ENCODE results near the gene LRRN4CL.
"Not testable (repeated sequence)": the region's sequence is repeated elsewhere in the genome, so short reads cannot be mapped to it uniquely, and the experiment has no call there.

LRRN4CL gene

DNA sequence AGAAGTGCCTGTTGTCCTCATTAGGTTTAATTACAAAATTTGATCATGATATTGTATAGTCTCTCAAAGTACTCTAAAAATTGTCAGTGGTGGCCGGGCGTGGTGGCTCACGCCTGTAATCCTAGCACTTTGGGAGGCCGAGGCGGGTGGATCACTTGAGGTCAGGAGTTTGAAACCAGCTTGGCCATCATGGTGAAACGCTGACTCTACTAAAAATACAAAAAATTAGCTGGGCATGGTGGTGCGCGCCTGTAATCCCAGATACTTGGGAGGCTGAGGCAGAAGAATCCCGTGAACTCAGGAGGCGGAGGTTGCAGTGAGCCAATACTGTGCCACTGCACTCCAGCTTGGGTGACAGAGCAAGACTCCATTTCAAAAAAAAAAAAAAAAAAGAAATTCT lies 13.9 kb downstream of the LRRN4CL start:
- DNase-seq (ENCODE audit: low read depth): not testable (repeated sequence)

DNA sequence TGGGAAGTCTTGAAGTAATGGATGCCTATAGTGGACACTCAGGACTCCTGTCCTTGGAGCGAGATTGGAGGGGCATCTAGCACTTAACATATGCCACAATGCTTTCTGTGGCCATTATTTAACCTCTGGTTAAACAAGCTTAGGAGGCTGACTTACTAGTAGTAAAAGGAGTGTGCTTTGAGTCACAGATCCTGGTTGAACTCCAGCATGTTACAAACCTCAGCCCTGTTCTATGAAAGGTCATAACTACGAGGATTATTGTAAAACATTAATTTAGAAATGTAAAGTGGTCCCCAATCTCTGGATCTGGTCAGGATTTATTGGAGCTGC lies 16.2 kb downstream of the LRRN4CL start:
- DNase-seq (ENCODE audit: low read depth): no peak

DNA sequence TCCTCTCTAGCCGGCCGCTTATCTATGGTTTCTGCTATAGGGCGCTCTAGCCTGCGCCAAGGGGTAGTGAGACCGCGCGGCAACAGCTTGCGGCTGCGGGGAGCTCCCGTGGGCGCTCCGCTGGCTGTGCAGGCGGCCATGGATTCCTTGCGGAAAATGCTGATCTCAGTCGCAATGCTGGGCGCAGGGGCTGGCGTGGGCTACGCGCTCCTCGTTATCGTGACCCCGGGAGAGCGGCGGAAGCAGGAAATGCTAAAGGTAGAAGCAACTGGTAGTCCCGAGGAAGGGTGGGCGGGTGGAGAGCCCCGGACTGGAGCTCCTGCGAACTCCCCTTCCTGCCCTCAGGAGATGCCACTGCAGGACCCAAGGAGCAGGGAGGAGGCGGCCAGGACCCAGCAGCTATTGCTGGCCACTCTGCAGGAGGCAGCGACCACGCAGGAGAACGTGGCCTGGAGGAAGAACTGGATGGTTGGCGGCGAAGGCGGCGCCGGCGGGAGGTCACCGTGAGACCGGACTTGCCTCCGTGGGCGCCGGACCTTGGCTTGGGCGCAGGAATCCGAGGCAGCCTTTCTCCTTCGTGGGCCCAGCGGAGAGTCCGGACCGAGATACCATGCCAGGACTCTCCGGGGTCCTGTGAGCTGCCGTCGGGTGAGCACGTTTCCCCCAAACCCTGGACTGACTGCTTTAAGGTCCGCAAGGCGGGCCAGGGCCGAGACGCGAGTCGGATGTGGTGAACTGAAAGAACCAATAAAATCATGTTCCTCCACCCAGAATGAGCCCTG lies 17.5 kb downstream of the LRRN4CL start, which contains the start of the genes LBHD1 and UQCC3:
Gene LBHD1 (minus strand): TSS at position 660 of the 782 bp plus-strand sequence. CDS start 2,236 bp downstream, outside the sequence.
Gene UQCC3 (plus strand): TSS at position 66 of the 782 bp plus-strand sequence. CDS start 73 bp downstream, at position 139.
- DNase-seq (ENCODE audit: low read depth): peak; percentile 50

GRCh38 chr11:62671236-62671607 lies 18.1 kb downstream of the LRRN4CL start:
- DNase-seq (ENCODE audit: low read depth): no peak

DNA sequence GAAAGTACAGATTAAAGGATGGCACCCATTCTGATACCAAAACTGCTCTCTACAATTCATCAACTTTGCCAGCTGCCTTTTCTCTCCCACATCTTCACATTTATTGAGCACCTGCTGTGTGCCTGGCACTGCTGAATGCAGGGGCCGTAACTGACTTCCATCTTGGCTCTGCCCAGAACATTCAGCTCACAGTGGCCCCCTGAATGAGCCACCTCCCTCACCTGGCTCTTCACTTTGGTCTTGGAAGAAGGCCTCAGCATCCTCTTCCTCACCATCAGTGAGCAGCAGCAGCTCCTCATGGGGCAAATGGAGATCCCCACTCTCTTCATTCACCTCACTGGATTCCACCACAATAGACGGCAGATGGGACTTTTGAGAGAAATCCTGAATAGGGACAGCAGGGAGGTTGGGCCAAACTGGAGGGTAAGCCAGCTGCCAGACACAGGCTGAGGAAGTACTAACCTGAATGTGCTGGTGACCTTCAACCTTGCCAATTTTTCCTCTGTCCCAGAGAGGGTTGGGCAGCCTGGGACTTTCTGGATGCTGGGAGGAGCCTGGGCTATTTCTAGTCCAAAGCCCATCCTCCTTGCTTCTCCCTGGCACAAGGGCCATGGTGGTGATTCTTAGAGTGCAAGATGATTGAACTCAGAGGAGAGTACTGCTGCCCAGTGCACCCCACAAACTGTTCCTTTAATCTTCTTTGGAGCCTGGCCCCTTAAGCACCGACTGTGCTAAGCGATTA lies 19.7 kb downstream of the LRRN4CL start:
- no peak for DNase-seq (ENCODE audit: low read depth)

DNA sequence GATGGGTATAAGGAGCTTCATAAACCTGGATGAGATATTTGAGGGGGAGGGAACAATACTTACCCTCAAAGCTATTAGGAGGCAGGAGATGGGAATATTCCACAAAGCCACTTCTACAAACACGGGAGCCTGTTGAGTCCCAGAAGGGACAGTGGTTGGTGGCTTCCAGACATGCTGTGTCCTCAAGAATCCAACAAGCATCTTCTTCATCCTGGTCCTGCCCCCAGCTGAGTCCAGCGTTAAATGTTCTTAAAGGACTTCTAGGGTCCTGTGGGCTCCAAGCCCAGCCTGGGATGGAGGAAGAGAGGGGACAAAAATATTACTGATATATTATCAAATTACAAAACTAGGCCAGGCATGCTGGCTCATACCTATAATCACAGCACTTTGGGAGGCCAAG lies 21.9 kb downstream of the LRRN4CL start:
- no peak for DNase-seq (ENCODE audit: low read depth)

DNA sequence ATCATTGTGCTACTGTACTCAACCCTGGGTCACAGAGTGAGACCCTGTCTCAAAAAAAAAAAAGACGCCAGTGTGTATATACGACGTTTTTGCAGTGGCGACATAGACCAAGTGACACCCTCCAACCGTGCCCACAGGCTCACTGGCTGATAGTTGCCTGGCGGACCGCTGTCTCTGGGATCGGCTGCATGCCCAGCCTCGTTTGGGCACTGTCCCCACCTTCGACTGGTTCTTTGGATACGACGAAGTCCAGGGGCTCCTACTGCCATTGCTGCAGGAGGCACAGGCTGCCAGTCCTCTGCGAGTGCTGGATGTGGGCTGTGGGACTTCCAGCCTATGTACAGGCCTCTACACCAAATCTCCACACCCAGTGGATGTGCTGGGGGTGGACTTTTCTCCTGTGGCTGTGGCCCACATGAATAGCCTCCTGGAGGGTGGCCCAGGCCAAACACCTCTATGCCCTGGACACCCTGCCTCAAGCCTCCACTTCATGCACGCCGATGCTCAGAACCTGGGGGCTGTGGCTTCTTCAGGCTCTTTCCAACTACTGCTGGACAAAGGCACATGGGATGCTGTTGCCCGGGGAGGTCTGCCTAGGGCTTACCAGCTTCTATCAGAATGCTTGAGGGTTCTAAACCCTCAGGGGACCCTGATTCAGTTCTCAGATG lies 22.9 kb downstream of the LRRN4CL start:
- no peak for DNase-seq (ENCODE audit: low read depth)

DNA sequence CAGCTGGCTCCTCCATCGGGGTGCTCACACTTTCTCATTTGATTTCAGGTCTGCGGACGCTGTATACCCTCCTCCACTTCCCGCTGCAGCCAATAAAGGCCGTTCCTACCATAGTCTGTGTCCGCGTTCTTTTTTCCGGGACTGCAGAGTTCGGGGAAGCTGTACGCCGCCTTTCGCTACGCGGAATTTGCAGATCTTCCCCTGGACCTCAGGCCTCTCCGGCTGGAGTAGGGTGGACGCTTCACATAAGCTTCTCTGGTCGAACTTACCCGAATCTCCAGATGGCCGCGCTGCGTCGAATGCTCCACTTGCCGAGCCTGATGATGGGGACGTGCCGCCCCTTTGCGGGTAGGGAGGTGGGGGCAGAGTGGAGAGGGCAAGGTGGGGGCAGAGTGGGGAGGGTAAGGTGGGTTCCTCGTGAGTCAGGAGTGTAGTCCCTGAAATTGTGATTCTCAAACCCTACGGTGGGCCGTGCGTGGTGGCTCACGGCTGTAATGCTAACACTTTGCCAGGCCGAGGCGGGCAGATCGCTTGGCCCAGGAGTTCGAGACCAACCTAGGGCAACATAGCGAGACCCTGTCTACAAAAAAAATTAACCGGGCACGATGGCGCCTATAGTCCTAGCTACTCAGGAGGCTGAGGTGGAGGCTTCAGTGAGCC lies 23.6 kb downstream of the LRRN4CL start:
- DNase-seq (ENCODE audit: low read depth): peak; percentile 25

GRCh38 chr11:62665075-62665598 lies 24.2 kb downstream of the LRRN4CL start, which contains the start of the genes C11orf98 and CSKMT:
TSS of gene C11orf98 (minus strand) at chr11:62665210. CDS start at chr11:62665169, 41 bp downstream.
TSS of gene CSKMT (plus strand) at chr11:62665312. CDS start at chr11:62665880, 568 bp downstream.
- peak; percentile 94 for DNase-seq (ENCODE audit: low read depth)

DNA sequence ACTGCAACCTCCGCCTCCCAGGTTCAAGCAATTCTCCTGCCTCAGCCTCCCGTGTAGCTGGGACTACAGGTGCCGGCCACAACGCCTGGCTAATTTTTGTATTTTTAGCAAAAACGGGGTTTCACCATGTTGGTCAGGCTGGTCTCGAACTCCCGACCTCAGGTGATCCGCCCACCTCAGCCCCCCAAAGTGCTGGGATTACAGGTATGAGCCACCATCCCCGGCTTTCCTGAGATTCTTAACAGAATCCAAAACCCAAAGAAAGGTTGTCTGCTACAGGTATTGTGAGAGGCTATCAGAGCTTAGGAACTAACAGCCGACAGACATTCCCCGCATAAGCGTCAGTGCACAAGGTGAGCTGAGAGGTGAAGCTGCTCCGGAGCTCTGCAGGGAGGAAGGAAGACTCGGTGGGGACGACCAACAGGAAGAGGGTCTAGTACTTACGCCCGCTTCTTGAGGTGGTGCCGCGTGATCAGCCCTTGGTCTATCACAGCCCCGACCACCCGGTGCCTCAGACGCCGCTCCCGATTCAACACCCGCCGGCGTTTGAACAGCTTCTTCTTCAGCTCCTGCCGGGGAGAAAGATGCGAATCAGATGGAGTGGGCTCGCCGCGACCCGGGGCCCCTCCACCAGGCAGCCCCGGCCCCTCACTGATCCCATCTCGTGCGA lies 24.8 kb downstream of the LRRN4CL start:
- DNase-seq (ENCODE audit: low read depth): no peak

DNA sequence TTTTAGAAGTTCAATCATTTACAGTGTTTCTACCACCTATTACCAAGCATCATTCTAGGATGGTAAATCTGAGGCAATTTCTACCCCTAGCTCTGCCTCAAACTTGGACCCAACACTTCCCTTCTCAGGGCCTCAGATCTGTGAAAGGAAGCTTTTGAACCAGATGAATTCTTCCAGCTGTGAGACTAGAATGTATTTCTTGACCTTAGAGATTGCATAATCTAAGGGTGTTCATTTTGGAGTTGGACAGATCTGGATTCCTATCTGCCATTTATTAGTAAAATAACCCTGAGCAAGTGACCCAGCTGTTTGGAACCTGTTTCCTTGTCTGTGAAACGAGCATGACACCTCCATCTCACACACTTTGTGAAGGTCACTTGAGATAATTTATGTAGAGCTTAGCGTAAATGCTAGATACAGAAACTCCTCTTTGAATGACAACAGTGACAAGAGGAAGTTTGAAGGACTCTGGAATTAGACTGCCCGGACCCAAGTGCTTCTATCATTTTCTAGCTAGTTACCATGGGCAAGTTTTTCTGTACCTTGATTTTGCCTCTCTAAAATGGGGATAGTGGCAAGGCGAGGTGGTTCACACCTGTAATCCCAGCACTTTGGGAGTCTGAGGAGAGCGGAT lies 32.4 kb downstream of the LRRN4CL start:
- no peak for DNase-seq (ENCODE audit: low read depth)

DNA sequence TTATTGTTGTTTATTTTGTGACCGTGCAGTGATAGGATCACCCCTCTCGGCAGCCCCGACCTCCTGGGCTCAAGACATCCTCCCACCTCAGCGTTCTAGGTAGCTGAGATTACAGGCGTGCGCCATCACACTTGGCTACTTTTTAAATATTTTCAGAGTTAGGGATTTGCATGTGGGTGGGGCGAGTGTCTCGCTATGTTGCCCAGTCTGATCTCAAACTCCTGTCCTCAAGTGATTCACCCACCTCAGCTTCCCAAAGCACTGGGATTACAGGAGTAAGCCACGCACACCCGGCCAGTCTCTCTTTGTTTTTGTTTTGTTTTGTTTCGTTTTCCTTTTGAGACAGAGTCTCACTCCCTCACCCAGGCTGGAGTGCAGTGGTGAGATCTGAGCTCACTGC lies 35.0 kb downstream of the LRRN4CL start:
- DNase-seq (ENCODE audit: low read depth): no peak

- no peak for DNase-seq (ENCODE audit: low read depth)
Observed at GRCh38 chr11:62652161-62653006, 36.9 kb downstream of the LRRN4CL start.

- not testable (repeated sequence) for DNase-seq (ENCODE audit: low read depth)
Observed at GRCh38 chr11:62650283-62650682, 39.0 kb downstream of the LRRN4CL start.

- no peak for DNase-seq (ENCODE audit: low read depth)
Observed at GRCh38 chr11:62649486-62649885, 39.8 kb downstream of the LRRN4CL start.

DNA sequence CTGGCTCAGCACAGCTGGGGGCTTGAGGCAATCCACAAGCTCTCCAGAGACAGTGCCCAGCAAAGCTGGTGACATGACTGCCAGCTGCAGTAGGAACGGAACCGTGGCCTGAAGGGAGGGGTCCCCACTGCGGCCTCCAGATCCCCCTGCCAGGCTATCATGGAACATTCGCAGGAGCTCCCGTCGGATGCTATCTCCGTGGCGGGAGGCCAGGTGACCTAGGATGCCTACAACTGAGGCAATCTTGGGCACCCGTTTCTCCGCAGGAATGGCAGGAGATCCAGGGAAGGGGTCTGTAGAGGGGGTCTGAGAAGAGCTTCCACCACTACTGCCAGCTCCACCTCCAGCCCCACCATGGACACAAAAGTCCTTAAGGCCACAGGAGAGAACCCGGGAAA lies 40.4 kb downstream of the LRRN4CL start:
- DNase-seq (ENCODE audit: low read depth): no peak

DNA sequence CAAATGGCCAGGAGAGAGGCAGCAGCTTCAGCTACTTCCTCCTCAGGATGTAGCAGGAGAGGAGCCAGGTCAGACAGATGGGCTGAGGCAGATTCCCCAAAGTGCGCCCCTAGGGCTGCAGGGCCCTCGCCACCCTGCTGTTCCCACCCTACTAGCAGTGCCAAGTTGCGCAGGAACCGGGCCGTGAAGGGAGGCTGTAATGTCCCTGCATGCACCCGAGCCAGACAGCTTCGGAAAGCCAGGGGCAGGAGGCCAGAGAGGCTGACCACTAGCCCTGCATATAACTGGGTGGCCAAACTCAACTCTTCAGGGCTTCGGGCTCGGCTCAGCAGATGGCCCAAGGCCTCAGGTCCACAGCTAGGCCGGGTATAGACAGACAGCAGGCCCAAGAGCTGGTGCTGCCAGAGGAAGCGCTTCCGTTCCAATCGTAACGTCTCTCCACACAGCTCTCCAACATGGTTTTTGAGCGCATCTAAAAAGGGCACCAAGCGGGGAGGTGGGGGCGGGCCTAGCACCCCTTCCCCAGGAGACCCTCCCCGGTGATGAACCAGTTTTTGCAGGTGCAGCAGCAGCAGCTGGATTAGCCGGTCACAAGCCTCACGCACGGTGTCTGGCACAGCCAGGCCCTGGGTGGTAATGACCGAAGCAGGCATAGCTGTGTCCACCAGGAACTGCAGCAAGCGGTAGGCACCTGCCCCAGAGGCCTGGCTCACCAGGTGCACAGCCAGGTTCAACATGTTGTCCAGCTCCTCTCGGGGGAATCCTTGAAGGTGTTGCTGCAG lies 41.0 kb downstream of the LRRN4CL start:
- DNase-seq (ENCODE audit: low read depth): no peak

DNA sequence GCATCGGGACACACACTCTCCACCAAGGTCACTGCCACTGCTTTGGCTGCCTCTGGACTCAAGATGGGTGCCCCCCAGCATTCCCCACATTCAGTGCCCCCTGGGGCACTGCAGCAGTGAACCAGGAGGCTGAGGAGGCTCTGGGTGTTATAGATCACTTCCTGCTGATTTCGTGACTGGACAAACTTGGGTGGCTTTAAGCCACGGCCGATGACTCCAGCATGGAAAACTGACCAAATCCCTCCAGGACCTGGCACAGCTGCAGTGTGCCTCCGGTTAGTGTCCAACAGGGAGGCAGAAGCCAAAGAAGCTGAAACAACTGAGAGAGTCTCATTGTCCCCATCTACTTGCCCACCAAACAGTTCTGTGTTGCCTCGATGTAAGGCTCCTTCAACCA lies 41.7 kb downstream of the LRRN4CL start:
- DNase-seq (ENCODE audit: low read depth): no peak
